ENCODE measurements around the gene NPTXR.

DNA sequence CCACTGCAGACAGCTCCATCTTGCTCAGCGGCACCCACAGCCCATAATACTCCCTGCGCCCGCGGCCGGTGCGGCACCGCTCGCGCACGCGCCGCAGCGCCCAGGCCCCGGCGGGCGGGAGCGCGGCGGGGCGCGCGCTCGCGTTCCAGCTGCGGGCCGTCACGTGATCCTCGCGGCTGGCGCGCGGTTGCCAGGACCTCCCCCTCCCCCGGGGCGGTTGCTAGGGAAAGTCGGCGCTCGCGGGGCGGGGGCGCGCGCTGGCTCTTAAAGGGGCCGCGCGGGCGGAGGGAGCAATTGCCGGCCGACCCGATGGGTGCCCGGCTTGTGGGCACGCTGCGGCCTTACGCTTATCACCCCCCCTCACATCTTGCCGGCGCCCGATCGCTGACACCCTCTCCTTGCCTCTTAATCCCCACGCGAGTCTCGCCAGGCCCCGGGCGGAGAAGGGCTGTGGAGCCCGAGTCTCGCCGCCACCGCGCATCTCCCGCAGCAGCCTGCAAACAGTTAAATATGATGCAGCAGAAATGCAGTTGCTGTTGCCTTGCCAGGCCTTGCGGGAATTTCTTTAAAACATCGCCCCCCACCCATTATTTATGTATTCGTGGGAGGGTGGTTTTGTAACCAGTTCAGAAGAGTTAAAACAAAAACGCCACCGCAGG is 28.5 kb upstream of the NPTXR start, which contains the start of gene CBX6:
- TF ChIP-seq POLR2A (IDR thresholded peaks at IDR 0.05): no peak
- TF ChIP-seq, protein P1, sequence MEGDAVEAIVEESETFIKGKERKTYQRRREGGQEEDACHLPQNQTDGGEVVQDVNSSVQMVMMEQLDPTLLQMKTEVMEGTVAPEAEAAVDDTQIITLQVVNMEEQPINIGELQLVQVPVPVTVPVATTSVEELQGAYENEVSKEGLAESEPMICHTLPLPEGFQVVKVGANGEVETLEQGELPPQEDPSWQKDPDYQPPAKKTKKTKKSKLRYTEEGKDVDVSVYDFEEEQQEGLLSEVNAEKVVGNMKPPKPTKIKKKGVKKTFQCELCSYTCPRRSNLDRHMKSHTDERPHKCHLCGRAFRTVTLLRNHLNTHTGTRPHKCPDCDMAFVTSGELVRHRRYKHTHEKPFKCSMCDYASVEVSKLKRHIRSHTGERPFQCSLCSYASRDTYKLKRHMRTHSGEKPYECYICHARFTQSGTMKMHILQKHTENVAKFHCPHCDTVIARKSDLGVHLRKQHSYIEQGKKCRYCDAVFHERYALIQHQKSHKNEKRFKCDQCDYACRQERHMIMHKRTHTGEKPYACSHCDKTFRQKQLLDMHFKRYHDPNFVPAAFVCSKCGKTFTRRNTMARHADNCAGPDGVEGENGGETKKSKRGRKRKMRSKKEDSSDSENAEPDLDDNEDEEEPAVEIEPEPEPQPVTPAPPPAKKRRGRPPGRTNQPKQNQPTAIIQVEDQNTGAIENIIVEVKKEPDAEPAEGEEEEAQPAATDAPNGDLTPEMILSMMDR (IDR thresholded peaks at IDR 0.05): peak in 1 of 3 experiments; percentile 38
